ENCODE data around the gene LIPN. TPM values are rescaled to one million over a fixed set of nuclear protein-coding genes. Genes with fewer than 3 reads are reported as not detected.

LIPN gene
- total and polyA plus RNA-seq, 2 experiments from 2014 or later: 0.17 TPM; not detected in 1

- Histone ChIP-seq H3K9me2 (replicated peaks; ENCODE audit: insufficient read depth) (no peaks in the 10 kb centered on the region), H3K4me2 (no peak overlapping the region), H3K79me2 (no peaks in the 10 kb centered on the region), H4K20me1 (ENCODE audit: insufficient read depth, poor library complexity, severe bottlenecking) (no peaks in the 10 kb centered on the region), H3K4me1 (ENCODE audit: insufficient read depth) (no peaks in the 10 kb centered on the region), H3K9me3 (ENCODE audit: low read depth) (no peaks in the 10 kb centered on the region), H3K27ac (no peak overlapping the region), H2AFZ (no peak overlapping the region), H3K36me3 (replicated peaks; ENCODE audit: insufficient read depth, low read depth) (no peaks in the 10 kb centered on the region), H3K27me3 (no peaks in the 10 kb centered on the region), H3K4me3 (no peak overlapping the region)
- DNase-seq (ENCODE audit: low spot score): no peak
- 86% methylated on average over 3 of the region's 3 CpGs for WGBS (ENCODE audit: low lambda C conversion rate, missing lambda C conversion rate)
- TF ChIP-seq CTCF (IDR thresholded peaks at IDR 0.05; ENCODE audit: poor library complexity): no peak
- TF ChIP-seq EZH2phosphoT487 (IDR thresholded peaks at IDR 0.05; ENCODE audit: low read depth, severe bottlenecking, unreplicated experiment): no peak
Observed at GRCh38 chr10:88764110-88764509, 4.3 kb downstream of the LIPN start.

GRCh38 chr10:88765816-88766215 lies 6.0 kb downstream of the LIPN start:
- no peak for DNase-seq (ENCODE audit: low spot score)
- Histone ChIP-seq H3K27me3 (no peaks in the 10 kb centered on the region), H3K79me2 (no peaks in the 10 kb centered on the region), H4K20me1 (ENCODE audit: insufficient read depth, poor library complexity, severe bottlenecking) (no peaks in the 10 kb centered on the region), H3K4me3 (no peak overlapping the region), H3K9me3 (ENCODE audit: low read depth) (no peaks in the 10 kb centered on the region), H3K9me2 (replicated peaks; ENCODE audit: insufficient read depth) (no peaks in the 10 kb centered on the region), H3K4me1 (ENCODE audit: insufficient read depth) (no peaks in the 10 kb centered on the region), H3K27ac (no peak overlapping the region), H3K4me2 (no peak overlapping the region), H3K36me3 (replicated peaks; ENCODE audit: insufficient read depth, low read depth) (no peaks in the 10 kb centered on the region), H2AFZ (no peak overlapping the region)
- WGBS (ENCODE audit: low lambda C conversion rate, missing lambda C conversion rate): 97% methylated on average over 1 of the region's 1 CpG
- no peak for TF ChIP-seq EZH2phosphoT487 (IDR thresholded peaks at IDR 0.05; ENCODE audit: low read depth, severe bottlenecking, unreplicated experiment)

DNA sequence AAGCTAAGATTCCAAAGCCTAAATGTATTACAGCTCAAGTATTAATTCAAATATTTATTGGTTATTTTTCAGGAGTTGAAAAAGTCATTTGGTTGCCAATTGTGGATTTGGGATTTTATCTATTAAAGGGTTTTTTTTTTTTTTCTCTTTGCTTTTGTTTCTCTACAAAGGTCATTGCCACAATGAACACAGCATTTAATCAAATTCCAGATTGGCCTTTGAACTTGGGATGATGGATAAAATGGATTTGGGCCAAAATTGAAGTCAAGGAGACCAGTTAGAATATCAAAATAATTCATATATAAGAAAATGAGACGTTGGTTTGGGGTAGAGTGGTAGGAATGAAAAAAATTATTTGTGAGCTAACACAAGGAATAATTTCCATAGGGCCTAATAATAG lies 9.6 kb downstream of the LIPN start:
- Histone ChIP-seq H3K27ac (no peak overlapping the region), H3K4me1 (ENCODE audit: insufficient read depth) (no peaks in the 10 kb centered on the region), H3K9me2 (replicated peaks; ENCODE audit: insufficient read depth) (no peaks in the 10 kb centered on the region), H3K4me3 (no peak overlapping the region), H3K79me2 (no peaks in the 10 kb centered on the region), H4K20me1 (ENCODE audit: insufficient read depth, poor library complexity, severe bottlenecking) (no peaks in the 10 kb centered on the region), H3K9me3 (ENCODE audit: low read depth) (no peaks in the 10 kb centered on the region), H3K27me3 (no peaks in the 10 kb centered on the region), H3K36me3 (replicated peaks; ENCODE audit: insufficient read depth, low read depth) (no peaks in the 10 kb centered on the region), H2AFZ (no peak overlapping the region), H3K4me2 (no peak overlapping the region)
- TF ChIP-seq CTCF (IDR thresholded peaks at IDR 0.05; ENCODE audit: poor library complexity): no peak
- no peak for TF ChIP-seq EZH2 (IDR thresholded peaks at IDR 0.05; ENCODE audit: borderline replicate concordance)
- no peak for TF ChIP-seq EZH2phosphoT487 (IDR thresholded peaks at IDR 0.05; ENCODE audit: low read depth, severe bottlenecking, unreplicated experiment)
- no peak for DNase-seq (ENCODE audit: low spot score)
- WGBS (ENCODE audit: low lambda C conversion rate, missing lambda C conversion rate): 87% methylated on average over 1 of the region's 1 CpG

GRCh38 chr10:88781206-88781605 lies 21.4 kb downstream of the LIPN start:
- Histone ChIP-seq H3K9me2 (replicated peaks; ENCODE audit: insufficient read depth) (no peaks in the 10 kb centered on the region), H4K20me1 (ENCODE audit: insufficient read depth, poor library complexity, severe bottlenecking) (no peaks in the 10 kb centered on the region), H3K27me3 (no peaks in the 10 kb centered on the region), H3K4me2 (no peak overlapping the region), H3K36me3 (replicated peaks; ENCODE audit: insufficient read depth, low read depth) (no peaks in the 10 kb centered on the region), H3K4me1 (ENCODE audit: insufficient read depth) (no peaks in the 10 kb centered on the region), H3K27ac (no peak overlapping the region), H3K4me3 (no peak overlapping the region), H3K9me3 (ENCODE audit: low read depth) (no peaks in the 10 kb centered on the region), H3K79me2 (no peaks in the 10 kb centered on the region), H2AFZ (no peak overlapping the region)
- TF ChIP-seq EZH2 (IDR thresholded peaks at IDR 0.05; ENCODE audit: borderline replicate concordance) (no peak), EZH2phosphoT487 (IDR thresholded peaks at IDR 0.05; ENCODE audit: low read depth, severe bottlenecking, unreplicated experiment) (no peak), CTCF (IDR thresholded peaks at IDR 0.05; ENCODE audit: poor library complexity) (no peak)
- DNase-seq (ENCODE audit: low spot score): no peak
- WGBS (ENCODE audit: low lambda C conversion rate, missing lambda C conversion rate): 78% methylated on average over 2 of the region's 2 CpGs

All from hepatocyte (in vitro differentiated cells).